Stimulated activated CD4-positive, alpha-beta T cell treated with anti-CD3 and anti-CD28 coated beads, Interleukin-1b, Interleukin-23, amount 100 ng/mL, for 4 hours (primary cell): ENCODE results near the gene ZBTB7B.

Source experiments
- DNase-seq, 2 donors: peaks; one replicate each; pipeline ENCODE4 v3.0.0-alpha.2; 2020; ENCODE audit warnings: low read depth in 2 of 2

Gene ZBTB7B

DNA sequence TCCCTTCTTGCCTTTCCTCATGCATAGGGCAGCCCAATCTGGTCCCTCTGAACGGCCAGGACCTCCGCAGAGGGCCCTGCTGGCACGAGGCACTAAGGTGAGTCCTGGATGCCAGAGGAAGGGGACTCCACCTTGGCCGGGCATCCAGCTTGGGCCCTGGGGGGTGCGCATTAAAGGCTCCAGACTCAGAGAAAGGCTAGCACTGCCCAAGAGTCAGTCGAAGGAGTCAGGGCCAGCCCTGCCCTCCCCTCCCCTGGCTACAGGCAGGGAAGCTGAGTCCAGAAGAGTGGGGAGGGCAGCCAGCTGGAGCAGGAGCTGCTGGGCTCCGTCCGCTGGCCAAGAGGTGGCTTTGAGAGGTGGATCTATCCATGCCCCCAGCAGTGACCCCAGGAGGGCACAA, 58.1 kb downstream of the ZBTB7B start:
- no peak for DNase-seq

DNA sequence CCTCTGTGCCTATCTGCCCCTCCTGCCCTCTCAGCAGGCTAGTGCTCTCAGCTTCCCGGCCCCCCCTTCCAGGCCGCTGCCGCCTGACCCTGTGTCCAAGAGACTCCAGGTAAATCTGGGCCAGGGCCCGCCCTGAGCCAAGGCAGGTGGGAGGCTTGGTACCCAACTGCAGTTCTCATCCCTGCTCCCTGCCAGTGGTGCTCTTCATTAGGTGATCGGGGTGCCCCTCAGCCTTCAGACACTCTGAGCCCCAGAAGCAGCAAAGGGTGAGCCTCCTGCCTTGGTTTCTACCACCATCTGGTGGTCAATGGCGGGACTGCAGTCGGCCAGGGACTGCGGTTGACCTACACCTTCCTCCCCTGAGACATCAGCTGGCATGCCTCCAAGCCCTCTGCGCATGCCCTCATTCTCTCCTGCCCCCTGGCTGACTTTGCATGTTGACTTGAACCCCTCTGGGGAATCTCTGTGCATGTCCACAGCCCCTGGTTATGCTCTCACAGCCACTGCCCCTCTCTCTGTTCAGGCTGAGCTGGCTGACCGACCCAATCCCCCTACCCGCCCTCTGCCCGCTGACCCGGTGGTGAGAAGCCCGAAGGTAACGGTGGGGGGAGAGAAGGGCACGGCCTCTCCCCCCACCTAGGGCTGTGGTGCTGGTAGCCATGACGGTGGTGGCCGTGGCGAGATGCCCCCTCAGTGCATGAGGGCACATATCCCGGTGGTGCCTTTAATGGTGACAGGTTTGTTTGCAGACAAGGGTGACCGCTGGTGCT, 59.0 kb downstream of the ZBTB7B start:
- peak; percentile 95 to 97 for DNase-seq

DNA sequence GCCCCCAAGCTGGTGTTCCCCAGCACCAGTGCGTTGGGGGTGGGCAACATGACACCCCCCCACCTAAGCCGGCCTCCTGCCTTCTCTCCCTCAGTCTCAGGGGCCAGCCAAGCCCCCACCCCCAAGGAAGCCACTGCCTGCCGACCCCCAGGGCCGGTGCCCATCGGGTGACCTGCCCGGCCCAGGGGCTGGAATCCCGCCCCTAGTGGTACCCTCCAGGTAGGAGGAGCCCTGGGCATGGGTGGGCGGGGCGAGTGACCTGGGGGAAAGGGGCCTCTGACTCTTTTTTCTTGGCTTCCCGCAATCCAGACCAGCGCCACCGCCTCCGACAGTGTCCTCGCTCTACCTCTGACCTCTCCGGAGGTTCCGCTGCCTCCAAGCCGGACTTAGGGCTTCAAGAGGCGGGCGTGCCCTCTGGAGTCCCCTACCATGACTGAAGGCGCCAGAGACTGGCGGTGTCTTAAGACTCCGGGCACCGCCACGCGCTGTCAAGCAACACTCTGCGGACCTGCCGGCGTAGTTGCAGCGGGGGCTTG, 59.6 kb downstream of the ZBTB7B start:
- no peak for DNase-seq

DNA sequence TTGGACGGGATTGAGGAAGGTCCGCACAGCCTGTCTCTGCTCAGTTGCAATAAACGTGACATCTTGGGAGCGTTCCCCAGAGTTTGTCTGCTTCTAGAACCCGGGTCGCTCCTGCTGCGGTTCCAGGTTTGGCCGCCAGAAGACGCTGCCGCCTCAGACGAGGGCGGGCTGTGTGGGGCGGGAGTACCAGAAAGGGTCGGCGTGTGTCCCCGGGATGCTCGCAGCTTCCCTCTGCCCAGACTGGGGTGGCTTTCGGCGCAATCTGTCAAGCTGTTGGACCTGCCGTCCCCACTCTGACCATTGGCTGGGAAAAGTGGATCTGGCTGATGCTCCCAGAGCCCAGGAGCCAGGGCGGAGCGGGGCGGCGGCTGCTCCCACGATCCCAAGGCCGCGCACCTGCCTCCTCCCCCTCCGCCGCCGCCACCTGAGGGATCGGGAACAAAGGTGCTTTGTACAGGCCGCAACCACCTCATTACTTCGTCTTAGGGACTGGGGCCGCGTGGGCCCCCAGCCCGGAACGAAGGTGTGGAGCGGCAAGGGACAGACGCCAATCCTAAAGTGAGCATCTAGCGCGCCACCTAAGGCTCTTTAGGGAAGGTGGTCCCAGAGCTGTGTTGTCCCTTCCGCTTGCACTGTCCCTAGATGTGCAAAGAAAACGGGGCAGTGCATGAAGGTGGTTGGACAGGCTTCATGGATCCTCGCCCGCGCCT, 60.3 kb downstream of the ZBTB7B start:
- DNase-seq = peak; percentile 71 to 74

- DNase-seq = peak; percentile 69 to 73
These were observed 61.0 kb downstream of the ZBTB7B start, which contains the start of gene EFNA4 for GRCh38 chr1:155063550-155064110. Gene EFNA4 (plus strand): TSS chr1:155063740. CDS start chr1:155063824, 84 bp downstream.

GRCh38 chr1:155064111-155064831, 61.7 kb downstream of the ZBTB7B start:
- DNase-seq = no peak

DNA sequence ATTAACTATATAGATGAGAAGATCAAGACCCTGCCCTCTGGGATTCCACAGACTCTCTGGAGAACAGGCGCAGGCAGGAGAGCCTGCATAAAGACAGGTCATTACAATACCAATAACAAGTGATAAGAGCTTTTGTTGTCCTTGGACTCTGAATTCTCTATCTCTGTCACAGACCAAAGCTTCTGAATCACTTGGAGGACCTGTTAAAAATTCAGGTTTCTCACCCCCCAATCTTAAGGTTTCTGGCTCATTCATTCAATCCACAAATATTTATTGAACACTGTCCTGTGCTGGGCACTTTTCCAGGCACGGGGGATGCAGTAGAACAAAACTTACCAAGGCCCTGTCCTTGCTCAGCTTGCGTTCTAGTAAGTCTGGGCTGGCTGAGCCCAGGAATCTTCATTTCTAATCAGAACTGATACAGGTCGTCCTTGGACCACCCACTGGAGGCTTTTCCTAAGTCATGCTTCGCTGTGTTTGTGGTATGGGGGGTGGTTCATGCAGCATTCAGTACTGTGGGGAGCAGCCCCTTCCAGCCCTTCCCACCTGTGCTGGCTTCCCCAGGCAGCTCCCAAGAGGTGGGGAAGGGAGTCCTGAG, 62.3 kb downstream of the ZBTB7B start:
- no peak for DNase-seq

GRCh38 chr1:155066777-155067176, 64.2 kb downstream of the ZBTB7B start:
- DNase-seq = no peak
